Activated CD4-positive, alpha-beta T cell treated with anti-CD3 and anti-CD28 coated beads for 1 hour (primary cell): ENCODE data around the gene DKKL1.

Experiments
- DNase-seq: peaks from one replicate; pipeline ENCODE4 v3.0.0-alpha.2; 2020

DKKL1 gene

GRCh38 chr19:49400029-49400428 is 36.4 kb downstream of the DKKL1 start:
- no peak for DNase-seq

GRCh38 chr19:49403404-49404187 is 39.9 kb downstream of the DKKL1 start:
- no peak for DNase-seq

GRCh38 chr19:49407079-49407478 is 43.4 kb downstream of the DKKL1 start:
- DNase-seq = no peak

GRCh38 chr19:49407482-49408015 is 43.9 kb downstream of the DKKL1 start:
- no peak for DNase-seq

- no peak for DNase-seq
These were observed 45.3 kb downstream of the DKKL1 start for GRCh38 chr19:49408816-49409440.

GRCh38 chr19:49409441-49410029 is 45.9 kb downstream of the DKKL1 start:
- DNase-seq = no peak

GRCh38 chr19:49411681-49412326 is 48.1 kb downstream of the DKKL1 start:
- no peak for DNase-seq

GRCh38 chr19:49413348-49413747 is 49.7 kb downstream of the DKKL1 start:
- no peak for DNase-seq

GRCh38 chr19:49414256-49414655 is 50.6 kb downstream of the DKKL1 start:
- DNase-seq = no peak

GRCh38 chr19:49415102-49415809 is 51.6 kb downstream of the DKKL1 start:
- no peak for DNase-seq

GRCh38 chr19:49415810-49416200 is 52.1 kb downstream of the DKKL1 start:
- no peak for DNase-seq

GRCh38 chr19:49417088-49417487 is 53.4 kb downstream of the DKKL1 start:
- no peak for DNase-seq

GRCh38 chr19:49418511-49418910 is 54.8 kb downstream of the DKKL1 start:
- DNase-seq = no peak

- no peak for DNase-seq
These were observed 55.5 kb downstream of the DKKL1 start for GRCh38 chr19:49419173-49419572.

- DNase-seq = no peak
These were observed 56.5 kb downstream of the DKKL1 start for GRCh38 chr19:49420227-49420626.

- DNase-seq = no peak
These were observed 57.6 kb downstream of the DKKL1 start for GRCh38 chr19:49421039-49421877.

- no peak for DNase-seq
These were observed 58.2 kb downstream of the DKKL1 start for GRCh38 chr19:49421878-49422202.

- no peak for DNase-seq
These were observed 58.9 kb downstream of the DKKL1 start for GRCh38 chr19:49422407-49423070.

GRCh38 chr19:49423071-49423984 is 59.7 kb downstream of the DKKL1 start, which contains the start of gene PTH2:
TSS of gene PTH2 (minus strand) at chr19:49423441. CDS start at chr19:49423339, 102 bp downstream.
- DNase-seq = no peak

- no peak for DNase-seq
These were observed 60.3 kb downstream of the DKKL1 start for GRCh38 chr19:49423985-49424303.
